HL-60 (cell line): ENCODE data around the gene DNM3.

Source experiments
- DNase-seq, 2 experiments: peaks; one replicate each; pipeline ENCODE4 v3.0.0-alpha.2; 2010 to 2020; ENCODE audit warnings: low read depth in 1 of 2, low spot score in 1 of 2
- H3K27ac ChIP-seq: fragments of 250-450 bp; sonication (Bioruptor Pico); replicated peaks from 2 replicates; pipeline ENCODE4 v1.5.1; 2020; ENCODE audit warnings: mild to moderate bottlenecking, moderate library complexity
- H3K27me3 ChIP-seq: fragments of 250-450 bp; sonication (Bioruptor Pico); 2 replicates; pipeline ENCODE4 v1.5.1; 2021; ENCODE audit warnings: mild to moderate bottlenecking, moderate library complexity; ENCODE audit not compliant: insufficient read depth, poor library complexity, severe bottlenecking
- H3K4me3 ChIP-seq: replicated peaks from 2 replicates; pipeline ENCODE4 v1.5.1; 2011; ENCODE audit warnings: mild to moderate bottlenecking, control low read depth, low read length; ENCODE audit not compliant: insufficient read depth
- CTCF ChIP-seq: IDR thresholded peaks from one replicate; pipeline ENCODE4 v1.5.1; 2011; ENCODE audit warnings: low read length, control low read depth, inconsistent platforms; ENCODE audit not compliant: insufficient read depth
- GABPA ChIP-seq: IDR thresholded peaks from 2 replicates; pipeline ENCODE4 v1.6.1; 2012; ENCODE audit warnings: low read depth
- POLR2AphosphoS5 ChIP-seq: IDR thresholded peaks from 2 replicates; pipeline ENCODE4 v1.6.1; 2012; ENCODE audit warnings: low read depth
- REST ChIP-seq: IDR thresholded peaks from 2 replicates; pipeline ENCODE4 v1.6.1; 2012; ENCODE audit warnings: low read depth; ENCODE audit not compliant: insufficient replicate concordance
- SPI1 ChIP-seq: IDR thresholded peaks from 2 replicates; pipeline ENCODE4 v1.6.1; 2012; ENCODE audit warnings: low read depth, mild to moderate bottlenecking, borderline replicate concordance

The DNM3 gene

DNA sequence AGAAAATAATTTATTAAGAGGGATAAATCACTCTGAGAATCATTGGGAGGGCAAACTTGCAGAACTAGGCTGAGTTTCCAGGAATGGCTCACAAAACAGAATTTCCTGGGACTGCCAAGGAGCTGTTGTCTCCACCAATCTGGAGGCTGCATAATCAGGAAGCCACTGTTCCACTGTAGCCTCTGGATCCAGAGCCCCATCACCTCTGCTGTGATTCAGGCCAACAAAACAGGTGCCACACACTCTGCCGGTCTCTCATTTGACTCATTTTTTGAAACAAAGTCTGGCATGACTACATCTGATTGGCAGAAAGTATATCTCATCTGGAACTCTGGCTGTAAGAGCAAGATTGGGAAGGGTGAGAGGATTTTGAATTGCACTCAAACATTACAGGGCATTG is 400.2 kb downstream of the DNM3 start:
- no peak overlapping the region for H3K4me3 ChIP-seq
- H3K27ac ChIP-seq, result no peak overlapping the region
- TF ChIP-seq CTCF, result no peak
- TF ChIP-seq SPI1, result no peak
- no peak for TF ChIP-seq GABPA
- TF ChIP-seq POLR2AphosphoS5, result no peak
- no peak for TF ChIP-seq REST
- DNase-seq, result no peak
- peaks cover 2% of the 10 kb centered on the region for H3K27me3 ChIP-seq

GRCh38 chr1:172244865-172245264 is 403.6 kb downstream of the DNM3 start:
- H3K27ac ChIP-seq, result no peak overlapping the region
- TF ChIP-seq SPI1, result no peak
- no peak for TF ChIP-seq REST
- no peak for TF ChIP-seq CTCF
- TF ChIP-seq POLR2AphosphoS5, result no peak
- no peak for TF ChIP-seq GABPA
- no peak overlapping the region for H3K4me3 ChIP-seq
- DNase-seq, result no peak
- H3K27me3 ChIP-seq, result peaks cover 2% of the 10 kb centered on the region

GRCh38 chr1:172245788-172246187 is 404.5 kb downstream of the DNM3 start:
- Histone ChIP-seq H3K27me3 (no peaks in the 10 kb centered on the region), H3K27ac (no peak overlapping the region), H3K4me3 (no peak overlapping the region)
- DNase-seq, result no peak
- TF ChIP-seq REST (no peak), SPI1 (no peak), GABPA (no peak), POLR2AphosphoS5 (no peak), CTCF (no peak)
